DMS153 treated with DMSO at 0.1 percent for 48 hours (cell line): ENCODE data around the gene DNMT1.
A peak's percentile ranks its signal among the peaks of the same experiment; 100 is the strongest.

Experiments used
- DNase-seq: peaks from one replicate; lab custom pipeline; 2025; ENCODE audit not compliant: unreplicated experiment; lab: John Stamatoyannopoulos, UW

The DNMT1 gene

GRCh38 chr19:10100163-10100785 is 94.5 kb downstream of the DNMT1 start:
- no peak for DNase-seq

GRCh38 chr19:10096615-10096963 is 98.2 kb downstream of the DNMT1 start:
- peak; percentile 25 for DNase-seq

GRCh38 chr19:10095948-10096614 is 98.7 kb downstream of the DNMT1 start:
- DNase-seq: peak; percentile 82

- no peak for DNase-seq
Observed at GRCh38 chr19:10095622-10095947, 99.2 kb downstream of the DNMT1 start.

- DNase-seq: no peak
Observed at GRCh38 chr19:10093295-10094186, 101.2 kb downstream of the DNMT1 start.

GRCh38 chr19:10092648-10093294 is 102.0 kb downstream of the DNMT1 start:
- DNase-seq: no peak

- DNase-seq: no peak
Observed at GRCh38 chr19:10091895-10092641, 102.7 kb downstream of the DNMT1 start.

- no peak for DNase-seq
Observed at GRCh38 chr19:10091370-10091687, 103.4 kb downstream of the DNMT1 start.

- no peak for DNase-seq
Observed at GRCh38 chr19:10089801-10090375, 104.9 kb downstream of the DNMT1 start.

- no peak for DNase-seq
Observed at GRCh38 chr19:10088949-10089554, 105.7 kb downstream of the DNMT1 start.

GRCh38 chr19:10087296-10088061 is 107.3 kb downstream of the DNMT1 start:
- DNase-seq: no peak

- no peak for DNase-seq
Observed at GRCh38 chr19:10086591-10087192, 108.1 kb downstream of the DNMT1 start.

GRCh38 chr19:10085641-10086590 is 108.8 kb downstream of the DNMT1 start, which contains the start of gene SHFL:
TSS of gene SHFL (plus strand) at chr19:10086317. CDS start at chr19:10086428, 111 bp downstream.
- peak; percentile 8 for DNase-seq

- DNase-seq: no peak
Observed at GRCh38 chr19:10084803-10085202, 110.0 kb downstream of the DNMT1 start.

GRCh38 chr19:10083911-10084310 is 110.8 kb downstream of the DNMT1 start:
- no peak for DNase-seq
